ENCODE results near the gene TLX2. TPM values are rescaled to one million over a fixed set of nuclear protein-coding genes. Genes with fewer than 3 reads are reported as not detected.
"Not testable (repeated sequence)": the region's sequence is repeated elsewhere in the genome, so short reads cannot be mapped to it uniquely, and the experiment has no call there.

Gene TLX2
- total RNA-seq, 2 donors from 2014 or later = 0.56 TPM; not detected in 1

- ATAC-seq = no peak
- intact Hi-C loops (cut with DNase I, micrococcal nuclease) = no loop called here
- no peak for DNase-seq
Measured at GRCh38 chr2:74548285-74548899, 34.1 kb downstream of the TLX2 start.

- intact Hi-C loops (cut with DNase I, micrococcal nuclease) = no loop called here
- DNase-seq (peak; percentile 71 to 80), ATAC-seq (peak; percentile 90)
Measured at GRCh38 chr2:74548900-74549826, 34.9 kb downstream of the TLX2 start.

- DNase-seq (no peak), ATAC-seq (no peak)
- intact Hi-C loops (cut with DNase I, micrococcal nuclease) = no loop called here
Measured at GRCh38 chr2:74550231-74550630, 36.0 kb downstream of the TLX2 start.

DNA sequence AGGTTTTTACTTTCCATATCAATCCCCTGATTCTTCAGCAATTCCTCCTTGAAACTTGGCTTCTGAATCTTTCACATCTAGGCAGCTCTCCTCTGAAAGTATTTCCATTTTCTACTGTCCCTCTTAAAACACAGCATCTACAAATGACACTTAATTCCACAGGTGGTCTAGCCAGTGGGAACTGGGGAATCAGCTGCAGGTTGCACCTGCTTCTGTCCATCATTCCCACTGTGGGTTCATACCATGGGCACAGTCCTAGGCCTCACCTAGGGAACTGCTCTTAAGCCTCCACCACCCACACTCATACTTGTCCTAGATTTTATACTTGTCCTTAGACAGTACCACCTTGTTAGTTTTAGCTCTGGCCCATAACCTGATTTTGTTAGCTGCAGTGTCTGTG lies 37.3 kb downstream of the TLX2 start:
- intact Hi-C loops (cut with DNase I, micrococcal nuclease) = no loop called here
- DNase-seq (no peak), ATAC-seq (no peak)

DNA sequence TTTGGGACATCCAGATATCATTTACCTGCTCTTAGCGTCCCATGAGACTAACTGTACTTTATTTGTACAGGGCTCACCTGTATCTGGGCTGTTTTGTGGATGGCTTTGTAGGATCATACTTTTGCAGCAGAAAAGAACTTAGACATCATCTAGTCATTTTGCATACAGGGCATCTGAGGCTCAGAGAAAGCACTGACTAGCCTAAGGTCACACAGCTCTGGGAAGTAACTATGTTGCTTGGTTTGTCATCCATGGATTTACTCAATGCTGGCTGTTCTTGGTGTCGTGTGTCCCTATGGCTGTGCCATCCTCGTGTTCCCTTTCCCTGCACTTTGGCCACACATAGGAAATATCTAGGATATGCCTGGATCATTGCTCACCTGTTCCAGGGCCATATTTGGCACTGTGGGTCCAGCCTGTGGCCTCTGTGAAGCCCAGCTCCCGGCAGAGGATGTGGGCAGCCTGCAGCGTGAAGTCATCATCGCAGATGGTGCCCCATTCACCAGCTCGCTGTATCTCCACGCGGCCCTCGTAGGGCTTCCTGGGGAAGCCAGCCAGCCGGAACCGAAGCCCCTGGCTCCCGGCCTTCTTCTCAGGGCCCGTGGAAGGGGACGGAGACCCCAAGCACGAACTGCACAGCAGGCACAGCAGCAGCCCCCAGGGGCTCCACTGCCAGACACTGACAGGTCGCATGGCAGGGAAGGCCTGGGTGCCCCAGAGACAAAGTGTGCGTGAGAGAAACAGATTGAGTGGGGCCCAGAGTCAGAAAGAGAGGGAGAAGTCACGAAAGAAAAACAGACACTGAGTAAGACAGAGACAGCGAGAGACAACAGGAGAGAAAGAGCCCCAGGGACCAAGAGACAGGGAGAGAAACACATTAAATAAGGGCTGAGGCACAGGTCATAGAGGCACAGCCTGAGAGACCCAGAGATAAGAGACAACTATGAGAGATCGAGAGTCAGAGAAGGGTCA lies 38.0 kb downstream of the TLX2 start:
- intact Hi-C loops (cut with DNase I, micrococcal nuclease) = no loop called here
- DNase-seq = no peak

DNA sequence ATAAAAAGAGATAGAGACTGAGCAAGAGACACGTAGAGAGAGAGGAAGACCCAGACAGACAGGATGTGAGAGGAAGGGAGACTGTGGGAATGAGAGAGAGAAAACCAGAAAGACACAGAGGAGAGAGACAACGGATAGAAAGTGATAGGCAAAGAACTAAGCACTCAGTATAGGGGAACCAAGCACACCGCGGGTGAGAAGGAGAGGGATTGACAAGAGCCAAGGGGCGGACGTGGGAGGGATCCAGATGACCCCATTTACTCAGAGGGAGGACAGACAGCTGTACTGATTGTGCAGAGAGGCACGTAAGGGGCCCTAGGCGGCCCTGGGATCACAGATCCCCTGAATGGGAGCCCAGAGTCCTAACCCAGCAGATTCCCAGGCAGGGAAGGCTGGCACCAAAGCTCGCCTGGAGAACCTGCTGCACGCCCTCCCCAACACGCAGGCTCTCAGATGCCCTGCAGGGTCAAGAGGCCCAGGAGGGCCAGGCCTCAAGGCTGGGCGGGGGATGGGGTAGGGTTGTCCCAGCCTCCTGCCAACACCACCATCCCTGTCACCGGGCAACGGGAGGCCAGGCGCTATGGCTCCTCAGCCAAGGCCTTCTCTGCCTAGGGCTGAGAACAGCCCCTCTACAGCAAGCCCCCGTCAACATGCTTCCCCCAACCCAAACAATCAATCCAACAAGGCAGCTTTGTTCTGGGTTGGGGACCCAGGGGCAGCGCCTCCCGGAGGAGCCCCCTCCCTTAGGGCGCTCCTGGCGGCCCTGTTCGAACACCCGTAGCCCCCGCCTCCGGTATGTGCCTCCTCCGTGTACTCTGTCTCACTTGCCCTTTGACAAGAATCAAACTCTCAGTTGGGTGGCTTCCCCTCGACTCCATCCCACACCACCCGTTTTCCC lies 38.9 kb downstream of the TLX2 start:
- intact Hi-C loops (cut with DNase I, micrococcal nuclease) = no loop called here
- ATAC-seq (no peak), DNase-seq (no peak)

More for the DNA sequence above, 38.0 kb downstream of the TLX2 start:
- ATAC-seq = no peak

- DNase-seq (peak; percentile 88 to 96), ATAC-seq (peak; percentile 83)
- intact Hi-C loops (cut with DNase I, micrococcal nuclease) = no loop called here
Measured at GRCh38 chr2:74553892-74554819, 39.9 kb downstream of the TLX2 start, which contains the start of the genes DOK1 and LOXL3. DOK1 (plus strand) TSS chr2:74554720; CDS start chr2:74554755, 35 bp downstream. LOXL3 (minus strand) TSS chr2:74553942; CDS start chr2:74552634, 1,308 bp downstream.

DNA sequence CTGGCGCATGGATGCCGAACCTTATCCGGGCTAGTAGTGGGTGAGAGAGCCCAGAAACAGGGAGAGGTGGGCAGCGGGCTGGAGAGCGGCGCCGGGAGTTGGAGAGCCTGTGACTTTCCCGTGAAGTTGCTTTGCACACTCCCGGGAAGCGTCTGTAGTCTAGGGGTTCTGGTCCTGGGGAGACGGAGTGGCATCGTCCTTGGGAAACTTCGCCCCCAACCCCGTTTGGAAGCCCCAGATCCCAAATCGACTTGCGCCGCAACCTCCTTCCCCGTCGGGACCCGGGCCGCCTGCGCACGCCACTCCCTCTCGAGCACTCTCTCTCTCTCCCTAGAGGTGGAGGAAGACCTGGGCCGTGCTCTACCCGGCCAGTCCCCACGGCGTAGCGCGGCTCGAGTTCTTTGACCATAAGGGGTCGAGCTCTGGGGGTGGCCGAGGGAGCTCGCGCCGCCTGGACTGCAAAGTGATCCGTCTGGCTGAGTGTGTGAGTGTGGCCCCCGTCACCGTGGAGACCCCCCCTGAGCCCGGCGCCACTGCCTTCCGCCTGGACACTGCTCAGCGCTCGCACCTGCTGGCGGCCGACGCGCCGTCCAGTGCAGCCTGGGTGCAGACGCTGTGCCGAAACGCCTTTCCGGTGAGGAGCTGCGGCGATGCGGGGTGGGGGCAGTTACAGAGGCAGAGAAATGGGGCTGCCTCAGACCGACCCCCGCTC lies 40.7 kb downstream of the TLX2 start:
- ATAC-seq = peak; percentile 71
- peak; percentile 50 to 76 for DNase-seq
- intact Hi-C loops (cut with DNase I, micrococcal nuclease) = no loop called here

DNA sequence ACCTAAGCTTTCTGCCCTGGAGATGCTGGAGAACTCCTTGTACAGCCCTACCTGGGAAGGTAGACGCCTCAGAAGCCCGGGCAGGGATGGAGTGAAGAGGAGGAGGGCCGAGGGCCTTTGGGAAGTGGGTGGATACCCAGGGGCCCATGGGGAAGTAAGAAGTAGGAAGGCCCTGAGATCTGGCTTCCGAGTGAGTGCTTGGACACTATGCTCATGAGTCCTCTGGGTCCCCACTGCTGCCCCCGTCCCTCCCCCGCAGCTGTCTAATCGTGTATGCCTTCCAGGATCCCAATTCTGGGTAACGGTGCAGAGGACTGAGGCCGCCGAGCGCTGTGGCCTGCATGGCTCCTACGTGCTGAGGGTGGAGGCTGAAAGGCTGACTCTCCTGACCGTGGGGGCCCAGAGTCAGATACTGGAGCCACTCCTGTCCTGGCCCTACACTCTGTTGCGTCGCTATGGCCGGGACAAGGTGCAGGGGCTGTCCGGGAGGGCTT lies 41.4 kb downstream of the TLX2 start:
- no peak for DNase-seq
- intact Hi-C loops (cut with DNase I, micrococcal nuclease) = no loop called here
- ATAC-seq = no peak

GRCh38 chr2:74556159-74556558 lies 41.9 kb downstream of the TLX2 start:
- ATAC-seq (no peak), DNase-seq (no peak)
- intact Hi-C loops (cut with DNase I, micrococcal nuclease) = no loop called here

- intact Hi-C loops (cut with DNase I, micrococcal nuclease) = no loop called here
- no peak for ATAC-seq
- DNase-seq = no peak
Measured at GRCh38 chr2:74556831-74557370, 42.7 kb downstream of the TLX2 start.

GRCh38 chr2:74558284-74559230 lies 44.3 kb downstream of the TLX2 start:
- ATAC-seq (peak; percentile 17), DNase-seq (no peak)
- intact Hi-C loops (cut with DNase I, micrococcal nuclease) = no loop called here

DNA sequence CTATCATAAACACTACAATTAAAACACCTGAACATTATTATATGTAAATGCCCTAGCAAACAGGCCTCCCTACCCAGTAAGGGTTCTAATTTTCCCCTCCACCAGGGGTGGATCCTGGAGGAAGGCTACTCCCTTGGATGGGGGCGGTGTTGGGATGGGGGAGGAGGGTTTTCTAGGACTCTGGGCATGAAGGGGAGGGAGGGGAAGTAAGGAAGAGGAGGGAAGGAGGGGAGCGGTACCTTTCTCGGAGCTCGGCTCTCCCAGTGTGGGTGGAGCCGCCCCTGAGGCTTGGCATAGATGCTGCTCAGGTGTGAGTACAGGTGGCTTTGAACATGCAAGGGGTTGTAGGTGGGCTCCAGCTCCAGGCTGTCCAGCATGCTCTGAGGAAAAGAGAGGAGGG lies 45.7 kb downstream of the TLX2 start:
- intact Hi-C loops (cut with DNase I, micrococcal nuclease) = no loop called here
- DNase-seq (no peak), ATAC-seq (peak; percentile 40)

DNA sequence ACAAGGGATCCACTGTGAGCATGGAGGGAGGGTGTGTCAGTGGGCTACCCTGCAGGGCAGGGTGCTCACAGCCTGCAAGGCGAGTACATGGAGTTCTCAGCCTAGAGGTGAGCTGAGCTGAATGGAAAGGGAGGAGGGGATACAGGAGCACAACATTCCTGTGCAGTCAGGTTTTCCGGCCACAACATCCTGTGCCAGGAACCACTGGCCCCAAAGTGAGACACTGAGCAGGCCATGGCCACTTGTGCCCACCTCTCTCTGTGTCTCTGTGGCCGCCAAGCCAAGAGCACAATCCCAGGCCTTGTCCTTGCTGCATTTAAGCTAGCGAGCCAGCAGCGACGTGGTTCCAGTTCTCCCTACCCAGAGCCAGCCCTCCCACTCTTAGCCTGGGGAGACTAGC lies 46.3 kb downstream of the TLX2 start:
- ATAC-seq (no peak), DNase-seq (no peak)
- intact Hi-C loops (cut with DNase I, micrococcal nuclease) = no loop called here

- DNase-seq; intact Hi-C loops (cut with DNase I, micrococcal nuclease); ATAC-seq: not testable (repeated sequence)
Measured at GRCh38 chr2:74561022-74561421, 46.8 kb downstream of the TLX2 start.
